Stimulated activated CD8-positive, alpha-beta memory T cell treated with anti-CD3 and anti-CD28 coated beads, Interleukin-15, amount 100 ng/mL, for 4 hours (primary cell): Measurements from ENCODE around the gene RAB40B.

ENCODE experiments used
- DNase-seq, 2 donors: peaks; one replicate each; pipeline ENCODE4 v3.0.0-alpha.2; 2020; ENCODE audit warnings: low read depth in 2 of 2

RAB40B gene

DNA sequence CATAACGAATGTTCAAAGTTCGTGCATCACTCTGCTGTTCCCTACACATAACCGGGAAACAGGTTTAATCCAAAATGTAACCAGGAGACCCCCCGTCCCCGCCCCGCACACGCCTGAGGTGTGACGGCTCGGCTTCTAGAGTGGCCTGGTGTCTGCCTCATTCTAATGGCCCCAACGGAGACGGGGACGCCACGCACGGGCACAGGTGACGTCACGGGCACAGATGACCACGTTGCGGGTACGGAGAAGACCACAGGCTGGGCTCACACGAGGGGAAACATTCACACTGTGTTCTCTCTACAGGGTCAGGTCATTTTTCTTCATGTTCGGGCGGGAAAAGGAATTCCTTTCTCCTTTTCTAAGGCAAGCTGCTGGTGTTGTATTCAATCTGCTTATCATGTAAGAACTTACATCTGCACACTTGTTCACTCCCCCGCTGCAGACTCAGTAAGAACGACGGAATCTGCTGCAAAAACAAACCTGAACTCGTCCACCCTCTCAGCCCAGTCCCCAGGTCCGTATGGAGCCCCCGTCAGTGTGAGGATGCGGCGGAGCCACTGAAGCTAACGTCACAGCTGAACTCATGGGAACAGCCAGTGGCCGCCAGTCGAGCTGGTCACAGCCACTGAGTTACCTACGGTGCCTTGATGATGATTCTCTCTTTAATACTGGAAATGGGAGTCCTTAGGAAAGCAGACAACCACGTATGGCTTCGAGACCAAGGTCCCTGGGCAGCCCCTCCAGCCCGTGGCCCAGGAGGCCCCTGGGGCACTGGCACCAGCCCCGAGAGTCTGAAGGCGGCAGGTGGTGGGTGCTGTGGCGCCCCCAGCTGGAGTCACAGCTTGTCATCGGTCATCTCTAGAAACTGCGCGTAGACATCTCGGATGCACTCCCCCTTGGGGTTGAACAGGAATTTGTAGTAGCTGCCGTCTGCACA lies 83.1 kb downstream of the RAB40B start:
- no peak for DNase-seq

DNA sequence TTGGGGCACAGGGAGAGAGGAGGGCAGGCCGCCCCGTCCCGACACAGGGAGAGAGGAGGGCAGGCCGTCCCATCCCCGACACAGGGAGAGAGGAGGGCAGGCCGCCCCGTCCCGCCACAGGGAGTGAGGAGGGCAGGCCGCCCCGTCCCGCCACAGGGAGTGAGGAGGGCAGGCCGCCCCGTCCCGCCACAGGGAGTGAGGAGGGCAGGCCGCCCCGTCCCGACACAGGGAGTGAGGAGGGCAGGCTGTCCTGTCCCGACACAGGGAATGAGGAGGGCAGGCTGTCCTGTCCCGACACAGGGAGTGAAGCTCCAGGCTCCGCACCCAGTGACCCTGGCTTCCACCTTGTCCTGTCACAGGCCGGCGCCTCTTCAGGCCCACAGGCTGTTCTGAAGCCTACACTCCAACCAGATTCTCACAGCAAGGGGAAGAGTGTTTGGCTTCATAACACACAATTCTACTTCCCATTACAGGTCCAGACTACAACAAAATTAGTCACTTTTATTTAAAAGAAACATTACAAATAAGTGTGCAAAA lies 84.3 kb downstream of the RAB40B start:
- DNase-seq: no peak

DNA sequence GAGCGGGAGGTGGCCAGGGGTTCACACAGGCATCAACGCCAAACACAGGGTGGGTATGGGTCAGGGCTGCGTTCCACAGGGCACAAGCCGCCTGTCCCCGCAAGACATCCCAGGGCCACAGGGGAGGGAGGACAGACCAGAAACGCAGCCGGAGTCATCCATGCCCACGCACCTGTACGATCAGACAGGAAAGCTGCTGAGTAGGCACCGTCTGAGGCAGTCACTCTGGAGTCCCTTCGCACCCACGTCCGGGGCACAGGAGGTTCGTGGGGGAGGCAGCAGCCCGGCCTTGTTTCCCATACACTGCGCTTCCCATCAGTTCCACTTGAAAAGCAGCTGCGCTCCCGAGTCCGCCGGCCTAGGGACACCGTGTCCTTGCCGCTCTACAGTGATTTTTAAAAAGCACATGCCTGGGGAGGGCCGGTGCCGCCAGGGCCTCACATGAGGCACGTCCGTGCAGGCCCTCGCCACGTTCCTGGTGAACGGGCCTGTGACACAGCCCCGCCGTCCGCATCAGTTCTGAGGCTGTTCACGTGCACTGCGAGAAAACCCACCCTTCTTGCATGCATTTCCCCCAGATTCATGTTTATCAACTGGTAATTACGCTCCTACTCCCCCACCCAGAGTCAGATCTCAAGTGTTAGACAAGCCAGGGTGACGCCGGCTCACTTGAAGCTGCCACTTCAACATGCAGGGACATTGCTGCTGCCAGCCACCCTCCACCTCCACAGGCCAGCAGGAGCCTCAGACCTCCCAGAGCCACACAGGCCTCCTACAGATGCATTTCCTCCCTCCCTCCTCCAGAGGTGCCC lies 85.0 kb downstream of the RAB40B start:
- no peak for DNase-seq

DNA sequence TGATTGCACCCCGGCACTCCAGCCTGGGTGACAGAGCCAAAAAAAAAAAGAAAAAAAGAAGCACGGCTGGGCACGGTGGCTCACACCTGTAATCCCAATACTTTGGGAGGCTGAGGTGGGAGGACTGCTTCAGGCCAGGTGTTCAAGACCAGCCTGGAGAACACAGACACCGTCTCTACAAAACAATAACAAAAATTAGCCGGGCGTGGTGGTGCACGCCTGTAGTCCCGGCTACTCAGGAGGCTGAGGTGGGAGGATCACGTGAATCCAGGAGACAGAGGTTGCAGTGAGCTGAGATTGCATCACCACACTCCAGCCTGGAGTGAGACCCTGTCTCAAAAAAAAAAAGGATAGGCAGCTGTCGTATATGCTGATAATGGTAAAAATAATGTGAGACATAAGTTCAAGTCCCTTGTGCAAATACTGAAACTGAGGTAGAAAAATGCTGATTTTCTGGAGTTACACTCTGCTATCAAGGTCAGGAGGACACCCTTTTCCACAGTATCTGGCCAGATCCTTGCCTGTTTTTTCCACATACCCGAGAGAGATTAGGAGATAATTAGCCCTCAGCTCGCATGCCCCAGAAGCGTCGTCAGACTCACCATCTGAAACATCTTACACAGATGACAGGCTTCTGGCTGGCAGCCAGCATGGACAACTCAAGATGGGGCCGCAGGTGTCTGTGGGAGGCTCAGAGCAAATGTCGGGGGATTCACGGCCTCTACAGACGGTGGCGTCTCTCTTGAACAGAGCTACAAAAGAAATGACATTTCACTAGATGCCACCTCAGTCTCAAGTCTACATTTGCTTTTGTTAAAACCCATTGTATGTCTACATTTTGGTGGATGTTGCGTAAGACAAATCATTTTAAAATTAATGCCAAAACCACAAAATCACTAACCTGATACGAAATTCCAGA lies 87.1 kb downstream of the RAB40B start:
- DNase-seq: no peak

DNA sequence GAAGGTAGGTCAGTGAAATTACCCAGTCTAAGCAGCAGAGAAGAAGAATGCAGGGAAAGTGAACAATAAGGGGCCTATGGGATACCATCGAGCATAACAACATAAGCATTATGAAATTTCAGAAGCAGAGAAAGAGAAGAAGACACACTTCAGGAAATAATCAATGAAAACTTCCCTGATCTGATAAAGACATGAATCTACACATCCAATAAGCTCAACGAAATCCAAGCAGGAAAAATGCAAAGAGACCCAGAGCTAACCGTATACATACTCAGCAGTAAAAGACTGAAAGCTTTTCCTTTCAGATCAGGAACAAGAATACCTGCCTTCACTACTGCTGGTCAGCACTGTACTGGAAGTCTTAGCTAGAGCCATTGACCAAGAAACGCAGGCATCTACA lies 88.8 kb downstream of the RAB40B start:
- DNase-seq: no peak

DNA sequence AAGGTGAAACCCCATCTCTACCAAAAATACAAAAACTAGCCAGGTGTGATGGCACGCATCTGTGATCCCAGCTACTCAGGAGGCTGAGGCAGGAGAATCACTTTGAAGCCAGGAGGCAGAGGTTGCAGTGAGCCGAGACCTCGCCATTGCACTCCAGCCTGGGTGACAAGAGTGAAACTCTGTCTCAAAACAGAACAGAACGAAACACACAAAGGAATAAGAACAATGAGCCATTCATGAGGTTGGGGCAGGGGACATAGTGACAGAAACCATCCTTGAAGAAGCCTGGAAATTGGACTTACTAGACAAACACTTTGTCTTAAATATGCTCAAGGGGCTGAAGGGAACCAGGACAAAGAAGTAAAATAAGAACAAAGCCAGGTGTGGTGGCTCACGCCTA lies 89.7 kb downstream of the RAB40B start:
- DNase-seq: no peak

DNA sequence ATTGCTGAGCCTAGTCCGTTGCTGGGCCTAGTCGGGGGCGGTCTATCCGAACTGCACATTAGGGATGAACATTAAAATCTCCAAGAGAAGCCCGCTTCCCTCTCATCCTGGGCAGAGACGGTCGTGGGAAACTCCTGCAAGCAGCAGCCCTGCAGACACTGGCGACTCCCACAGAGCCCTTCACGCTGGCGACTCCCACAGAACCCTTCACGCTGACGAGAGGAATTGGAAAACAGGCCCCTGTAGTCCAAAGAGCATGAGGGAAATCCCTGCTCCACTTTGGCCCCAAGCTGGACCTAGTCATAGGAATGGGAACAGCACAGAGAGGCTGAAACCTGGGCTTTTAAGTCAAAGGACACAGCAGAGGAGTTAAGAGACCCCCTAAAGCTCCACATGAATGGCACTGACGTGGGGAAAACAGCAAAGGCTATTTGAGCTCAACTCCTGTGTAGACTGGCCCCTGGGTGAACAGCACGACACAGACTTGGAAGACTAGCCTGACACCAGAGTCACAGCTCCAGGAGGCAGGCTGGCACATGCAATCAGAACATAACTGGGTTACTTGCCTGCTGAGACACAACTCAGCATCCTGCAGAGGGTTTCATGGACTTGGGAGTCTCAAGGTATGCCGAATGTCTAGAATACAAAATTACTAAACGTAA lies 92.4 kb downstream of the RAB40B start:
- no peak for DNase-seq
